K562 (cell line): ENCODE results near the gene SIGLEC6. TPM values are rescaled to one million over a fixed set of nuclear protein-coding genes. Genes with fewer than 3 reads are reported as not detected.

Experiments used
- ASH1L ChIP-seq: fragments of 450-650 bp; IDR thresholded peaks from 2 replicates; pipeline ENCODE4 v1.6.1; 2018; ENCODE audit warnings: borderline replicate concordance, mild to moderate bottlenecking, low read depth; ENCODE audit not compliant: partially characterized antibody
- CBFB ChIP-seq: sonication (generic); formaldehyde crosslinking; IDR thresholded peaks from 2 replicates; pipeline ENCODE4 v1.4.0; 2020; ENCODE audit warnings: mild to moderate bottlenecking, missing genetic modification reagents
- CLOCK ChIP-seq: fragments of 250-450 bp; sonication (Bioruptor Pico); IDR thresholded peaks from 2 replicates; pipeline ENCODE4 v1.4.0; 2020; ENCODE audit warnings: mild to moderate bottlenecking, moderate library complexity, borderline replicate concordance
- DACH1 ChIP-seq: fragments of 450-650 bp; IDR thresholded peaks from 2 replicates; pipeline ENCODE4 v1.6.1; 2018; ENCODE audit not compliant: partially characterized antibody
- HNRNPLL ChIP-seq: fragments of 200-400 bp; formaldehyde crosslinking; IDR thresholded peaks from 2 replicates; pipeline ENCODE4 v1.6.1; 2017; ENCODE audit warnings: low read length, low read depth, mild to moderate bottlenecking; ENCODE audit not compliant: poor library complexity, severe bottlenecking
- L3MBTL2 ChIP-seq: fragments of 450-650 bp; IDR thresholded peaks from 2 replicates; pipeline ENCODE4 v1.6.1; 2016; ENCODE audit warnings: mild to moderate bottlenecking, moderate library complexity
- LCOR ChIP-seq: sonication (generic); formaldehyde crosslinking; IDR thresholded peaks from 2 replicates; pipeline ENCODE4 v1.8.0; 2022; ENCODE audit warnings: mild to moderate bottlenecking, missing genetic modification reagents
- LEF1 ChIP-seq: fragments of 450-650 bp; IDR thresholded peaks from 2 replicates; pipeline ENCODE4 v1.6.1; 2016; ENCODE audit warnings: mild to moderate bottlenecking
- MEF2D ChIP-seq: conservative IDR thresholded peaks from 2 replicates; pipeline ENCODE4 v1.6.1; 2016; ENCODE audit warnings: low read depth, missing genetic modification characterization, missing compliant biosample characterization
- POU5F1 ChIP-seq: fragments of 150-350 bp; IDR thresholded peaks from 2 replicates; pipeline ENCODE4 v1.6.1; 2014; ENCODE audit warnings: borderline replicate concordance, low read length, low read depth, mild to moderate bottlenecking; ENCODE audit not compliant: partially characterized antibody
- SRF ChIP-seq, 2 experiments: fragments of 250-450, 450-650 bp in 1 of 2; sonication (Bioruptor Pico) in 1 of 2; sonication (generic) in 1 of 2; formaldehyde crosslinking; IDR thresholded peaks; 2 replicates each; pipeline versions ENCODE4 v1.5.0 to v1.5.1; 2020 to 2022; ENCODE audit warnings: mild to moderate bottlenecking in 1 of 2, missing genetic modification reagents in 1 of 2
- U2AF1 ChIP-seq: fragments of 200-400 bp; formaldehyde crosslinking; optimal IDR thresholded peaks from 2 replicates; pipeline ENCODE3; 2017; ENCODE audit warnings: mild to moderate bottlenecking, low read depth, low read length, moderate library complexity
- USF1 ChIP-seq: sonication (generic); formaldehyde crosslinking; IDR thresholded peaks from 2 replicates; pipeline ENCODE4 v1.9.0; 2022; ENCODE audit warnings: mild to moderate bottlenecking, missing genetic modification reagents
- ZNF140 ChIP-seq: fragments of 250-450 bp; sonication (Bioruptor Pico); IDR thresholded peaks from 2 replicates; pipeline ENCODE4 v1.8.0; 2021; ENCODE audit warnings: moderate library complexity, mild to moderate bottlenecking, inconsistent platforms
- ZNF318 ChIP-seq, 2 experiments: fragments of 450-650 bp; IDR thresholded peaks; 2 replicates each; pipeline ENCODE4 v1.6.1; 2016; ENCODE audit warnings: mild to moderate bottlenecking in 2 of 2, borderline replicate concordance in 1 of 2, low read depth in 1 of 2, moderate library complexity in 1 of 2
- ZNF354B ChIP-seq: fragments of 250-450 bp; sonication (Bioruptor Pico); IDR thresholded peaks from 2 replicates; pipeline ENCODE4 v1.4.0; 2020
- ZNF717 ChIP-seq: fragments of 250-450 bp; sonication (Bioruptor Pico); IDR thresholded peaks from 2 replicates; pipeline ENCODE4 v1.5.0; 2021
- polyA plus RNA-seq, 8 experiments: library from polyadenylated mRNA; depleted of rRNA in 4 of 8; stranded (reverse) in 5 of 8; unstranded in 3 of 8; fragments of >200 nt; fragmentation: Nextera tagmentation in 2 of 8; fragmentation: Illumina TruSeq in 1 of 8; extraction: Ambion mirVana in 2 of 8; extraction: Trizol in 1 of 8; gene quantifications; 2 replicates each; pipeline versions ENCODE4 v1.2.1 to v1.2.3, GENCODE V29; 2011 to 2014; ENCODE audit warnings: inconsistent platforms in 1 of 8, missing spikeins in 1 of 8
- total RNA-seq, 7 experiments: library from RNA; depleted of rRNA in 6 of 7; stranded (reverse); fragments of >200 nt in 6 of 7; fragmentation: Illumina TruSeq in 2 of 7; extraction: Trizol in 2 of 7; gene quantifications; 2 replicates each; pipeline versions ENCODE4 v1.2.1 to v1.2.3, GENCODE V29; 2011 to 2021; ENCODE audit warnings: low replicate concordance in 1 of 7

The SIGLEC6 gene
- total and polyA plus RNA-seq, 9 of the 15 experiments (the other 6 are each of a cell fraction or from before 2014, with no cell fraction given): 0.03 to 17.5 (median 0.71) TPM

GRCh38 chr19:51508059-51508733 is 23.3 kb downstream of the SIGLEC6 start (continued):
- no peak for TF ChIP-seq CLOCK (CRISPR knock-in tag)
- TF ChIP-seq ZNF354B (CRISPR knock-in tag): no peak
- TF ChIP-seq HNRNPLL: no peak
- TF ChIP-seq ZNF318 (IDR thresholded peaks at IDR 0.05; ENCODE audit: borderline replicate concordance in 1 of 2, low read depth in 1 of 2): no peak
- TF ChIP-seq LEF1: peak; percentile 93
- TF ChIP-seq U2AF1: no peak
- TF ChIP-seq ZNF717 (CRISPR knock-in tag): no peak
- no peak for TF ChIP-seq LCOR (CRISPR knock-in tag)
- no peak; the same call in 1 of the 2 replicates for TF ChIP-seq L3MBTL2
- TF ChIP-seq ASH1L: no peak
- no peak for TF ChIP-seq DACH1
- no peak for TF ChIP-seq ZNF140 (CRISPR knock-in tag)
- no peak for TF ChIP-seq MEF2D (tag)
- no peak for TF ChIP-seq SRF (CRISPR knock-in tag; IDR thresholded peaks at IDR 0.05)
- no peak for TF ChIP-seq CBFB (CRISPR knock-in tag)
- no peak for TF ChIP-seq POU5F1
- no peak for TF ChIP-seq USF1 (CRISPR knock-in tag)
